GM23338 (cell line): ENCODE measurements around the gene RNF167. TPM values are rescaled to one million over a fixed set of nuclear protein-coding genes. Genes with fewer than 3 reads are reported as not detected.

Experiments
- ATAC-seq: fragments of 200-7000 bp; cut with Tn5 transposase; 3 replicates; pipeline ENCODE4 v1.9.1; 2020
- DNase-seq: peaks from one replicate; pipeline ENCODE4 v3.0.0-alpha.2; 2015; ENCODE audit warnings: low spot score
- H2AFZ ChIP-seq: fragments of 200-600 bp; sonication (generic); 2 replicates; pipeline ENCODE4 v1.8.0; 2016; ENCODE audit warnings: antibody characterized with exemption, mild to moderate bottlenecking, moderate library complexity
- H3F3A ChIP-seq: fragments of 200-600 bp; sonication (generic); replicated peaks from 2 replicates; pipeline ENCODE4 v1.8.0; 2017; ENCODE audit warnings: antibody characterized with exemption, mixed run types, low read depth
- H3K27ac ChIP-seq: fragments of 200-600 bp; sonication (generic); 2 replicates; pipeline ENCODE4 v1.6.1; 2016; ENCODE audit warnings: low read depth
- H3K27me3 ChIP-seq: fragments of 200-600 bp; sonication (generic); 2 replicates; pipeline ENCODE4 v1.8.0; 2016; ENCODE audit warnings: mild to moderate bottlenecking, mixed run types, moderate library complexity; ENCODE audit not compliant: insufficient read depth
- H3K36me3 ChIP-seq: fragments of 200-600 bp; sonication (generic); 2 replicates; pipeline ENCODE4 v1.8.0; 2016; ENCODE audit warnings: mild to moderate bottlenecking; ENCODE audit not compliant: insufficient read depth
- H3K4me1 ChIP-seq: fragments of 200-600 bp; sonication (generic); 2 replicates; pipeline ENCODE4 v1.8.0; 2016; ENCODE audit warnings: mild to moderate bottlenecking, moderate library complexity; ENCODE audit not compliant: insufficient read depth
- H3K4me2 ChIP-seq: fragments of 200-600 bp; sonication (generic); 2 replicates; pipeline ENCODE4 v1.7.1; 2017; ENCODE audit warnings: mixed run types
- H3K4me3 ChIP-seq: fragments of 200-600 bp; sonication (generic); 2 replicates; pipeline ENCODE4 v1.6.1; 2016; ENCODE audit warnings: mixed run types
- H3K79me2 ChIP-seq: fragments of 200-600 bp; sonication (generic); replicated peaks from 2 replicates; pipeline ENCODE4 v1.8.0; 2017; ENCODE audit warnings: mild to moderate bottlenecking; ENCODE audit not compliant: insufficient read depth
- H3K9me2 ChIP-seq: fragments of 200-600 bp; sonication (generic); 2 replicates; pipeline ENCODE4 v1.8.0; 2017; ENCODE audit not compliant: insufficient read depth
- H4K20me1 ChIP-seq: fragments of 200-600 bp; sonication (generic); replicated peaks from 2 replicates; pipeline ENCODE4 v1.8.0; 2017; ENCODE audit warnings: mild to moderate bottlenecking; ENCODE audit not compliant: insufficient read depth
- H3K27ac Mint-ChIP-seq: 2 replicates; pipeline ENCODE4 v1.8.0; 2020; ENCODE audit warnings: inconsistent platforms, mild to moderate bottlenecking, moderate library complexity, mixed read lengths
- H3K27me3 Mint-ChIP-seq: 3 replicates; pipeline ENCODE4 v1.8.0; 2022; ENCODE audit warnings: low read depth, mild to moderate bottlenecking, moderate library complexity, mixed read lengths, inconsistent platforms; ENCODE audit not compliant: insufficient read depth, poor library complexity
- H3K36me3 Mint-ChIP-seq: 3 replicates; pipeline ENCODE4 v1.8.0; 2021; ENCODE audit warnings: low read depth, mild to moderate bottlenecking, inconsistent platforms, moderate library complexity, mixed read lengths
- H3K4me1 Mint-ChIP-seq: 3 replicates; pipeline ENCODE4 v1.8.0; 2020; ENCODE audit warnings: mild to moderate bottlenecking, inconsistent platforms, mixed read lengths
- H3K4me3 Mint-ChIP-seq: 3 replicates; pipeline ENCODE4 v1.8.0; 2021; ENCODE audit warnings: moderate library complexity, mild to moderate bottlenecking, inconsistent platforms, mixed read lengths
- H3K9me3 Mint-ChIP-seq: 3 replicates; pipeline ENCODE4 v1.8.0; 2020; ENCODE audit warnings: moderate library complexity, mild to moderate bottlenecking, inconsistent platforms, mixed read lengths
- CREB1 ChIP-seq: fragments of 250-450 bp; sonication (Bioruptor Pico); IDR thresholded peaks from 2 replicates; pipeline ENCODE4 v1.5.0; 2020; ENCODE audit warnings: low read depth, mild to moderate bottlenecking, moderate library complexity
- EZH2phosphoT487 ChIP-seq: fragments of 200-600 bp; sonication (generic); IDR thresholded peaks from one replicate; pipeline ENCODE4 v1.8.1; 2018; ENCODE audit warnings: antibody characterized with exemption; ENCODE audit not compliant: unreplicated experiment
- NANOG ChIP-seq: IDR thresholded peaks from 2 replicates; pipeline ENCODE4 v1.6.1; 2016; ENCODE audit warnings: antibody characterized with exemption, borderline replicate concordance
- POLR2AphosphoS5 ChIP-seq: IDR thresholded peaks from 2 replicates; pipeline ENCODE4 v1.6.1; 2016; ENCODE audit warnings: antibody characterized with exemption, low read depth
- STAT1 ChIP-seq: IDR thresholded peaks from one replicate; pipeline ENCODE4 v1.6.1; 2016; ENCODE audit warnings: antibody characterized with exemption; ENCODE audit not compliant: unreplicated experiment
- ZNF114 ChIP-seq: fragments of 250-450 bp; sonication (Bioruptor Pico); IDR thresholded peaks from 2 replicates; pipeline ENCODE4 v1.5.0; 2020; ENCODE audit warnings: mild to moderate bottlenecking, moderate library complexity
- polyA plus RNA-seq: library from polyadenylated mRNA; unstranded; fragments of >200 nt; fragmentation: Nextera tagmentation; extraction: Ambion mirVana; gene quantifications from 2 replicates; pipeline ENCODE4 v1.2.1, GENCODE V29; 2016
- total RNA-seq: library from RNA; depleted of rRNA; stranded (reverse); fragments of >200 nt; shearing (Covaris generic); gene quantifications from 2 replicates; pipeline ENCODE4 v1.2.3, GENCODE V29; 2014
- TF ChIP-seq, protein P1 (sequence below), 2 experiments: fragments of 200-600 bp in 1 of 2; sonication (generic) in 1 of 2; conservative IDR thresholded peaks; 2 replicates each; pipeline versions ENCODE4 v1.5.1 to v1.6.1; 2016 to 2017; ENCODE audit warnings: antibody characterized with exemption in 2 of 2, low read depth in 2 of 2, mild to moderate bottlenecking in 2 of 2, moderate library complexity in 1 of 2
- TF ChIP-seq, protein P2 (sequence below): fragments of 250-450 bp; sonication (Bioruptor Pico); IDR thresholded peaks from 2 replicates; pipeline ENCODE4 v1.5.0; 2020; ENCODE audit warnings: mild to moderate bottlenecking, moderate library complexity
- TF ChIP-seq, protein P3 (sequence below): IDR thresholded peaks from 2 replicates; pipeline ENCODE4 v1.6.1; 2016; ENCODE audit warnings: antibody characterized with exemption

Gene RNF167
- total and polyA plus RNA-seq, 2 experiments from 2014 or later = 61.2 to 84.4 TPM

DNA sequence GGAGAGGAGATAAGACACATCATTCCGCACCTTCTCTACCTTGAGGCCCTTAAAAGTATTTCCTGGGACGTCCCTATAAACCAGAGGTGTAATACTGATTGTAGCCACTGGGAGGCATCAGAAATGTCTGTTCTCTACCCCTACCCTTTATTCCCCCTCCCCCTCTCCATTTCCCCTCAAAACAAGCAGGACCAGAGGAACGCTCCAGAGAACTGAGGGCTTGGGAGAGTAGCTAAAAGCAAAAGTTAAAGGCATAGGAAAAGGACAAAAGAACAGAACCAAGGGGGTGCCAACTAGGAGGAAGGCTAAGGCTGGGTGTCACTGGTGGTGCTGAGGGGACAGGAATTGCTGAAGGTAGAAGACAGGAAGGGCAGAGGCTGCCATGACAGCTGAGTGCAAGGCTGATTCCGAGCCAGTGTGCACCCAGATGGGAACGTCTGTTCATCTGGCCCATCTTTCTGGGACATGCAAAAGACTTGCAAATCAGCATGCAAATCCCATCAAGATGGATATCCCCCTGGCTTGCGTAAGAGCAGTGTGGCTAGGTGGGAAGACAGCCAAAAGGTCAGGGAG lies 40.7 kb downstream of the RNF167 start:
- no peaks in the 10 kb centered on the region for H3K79me2 ChIP-seq
- H3K27ac ChIP-seq = no peak overlapping the region
- H3K27me3 ChIP-seq = peaks cover 34% of the 10 kb centered on the region
- H3K4me1 ChIP-seq = peaks cover 4% of the 10 kb centered on the region
- Mint-ChIP-seq H3K9me3 (no peaks in the 10 kb centered on the region), H3K4me3 (no peak overlapping the region; the same call in 2 of the 3 replicates), H3K4me1 (peaks cover 11% of the 10 kb centered on the region), H3K36me3 (peaks cover 7% of the 10 kb centered on the region), H3K27me3 (peaks cover 24% of the 10 kb centered on the region), H3K27ac (no peak overlapping the region)
- H3K36me3 ChIP-seq = no peaks in the 10 kb centered on the region
- H4K20me1 ChIP-seq = no peaks in the 10 kb centered on the region
- DNase-seq (peak; percentile 95), ATAC-seq (peak; percentile 90)
- no peak overlapping the region for H3K4me3 ChIP-seq
- peaks cover 1% of the 10 kb centered on the region; the same call in 1 of the 2 replicates for H3F3A ChIP-seq
- TF ChIP-seq NANOG = no peak
- TF ChIP-seq, protein P1, sequence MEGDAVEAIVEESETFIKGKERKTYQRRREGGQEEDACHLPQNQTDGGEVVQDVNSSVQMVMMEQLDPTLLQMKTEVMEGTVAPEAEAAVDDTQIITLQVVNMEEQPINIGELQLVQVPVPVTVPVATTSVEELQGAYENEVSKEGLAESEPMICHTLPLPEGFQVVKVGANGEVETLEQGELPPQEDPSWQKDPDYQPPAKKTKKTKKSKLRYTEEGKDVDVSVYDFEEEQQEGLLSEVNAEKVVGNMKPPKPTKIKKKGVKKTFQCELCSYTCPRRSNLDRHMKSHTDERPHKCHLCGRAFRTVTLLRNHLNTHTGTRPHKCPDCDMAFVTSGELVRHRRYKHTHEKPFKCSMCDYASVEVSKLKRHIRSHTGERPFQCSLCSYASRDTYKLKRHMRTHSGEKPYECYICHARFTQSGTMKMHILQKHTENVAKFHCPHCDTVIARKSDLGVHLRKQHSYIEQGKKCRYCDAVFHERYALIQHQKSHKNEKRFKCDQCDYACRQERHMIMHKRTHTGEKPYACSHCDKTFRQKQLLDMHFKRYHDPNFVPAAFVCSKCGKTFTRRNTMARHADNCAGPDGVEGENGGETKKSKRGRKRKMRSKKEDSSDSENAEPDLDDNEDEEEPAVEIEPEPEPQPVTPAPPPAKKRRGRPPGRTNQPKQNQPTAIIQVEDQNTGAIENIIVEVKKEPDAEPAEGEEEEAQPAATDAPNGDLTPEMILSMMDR (conservative IDR thresholded peaks at IDR 0.05; ENCODE audit: low read depth in 2 of 2) = peak; percentile 74 to 78
- H2AFZ ChIP-seq = no peak overlapping the region
- 0 out of 2 replicates have a peak overlapping the region, but pooled peaks have one; percentile 30 for H3K4me2 ChIP-seq
- H3K9me2 ChIP-seq = no peaks in the 10 kb centered on the region

DNA sequence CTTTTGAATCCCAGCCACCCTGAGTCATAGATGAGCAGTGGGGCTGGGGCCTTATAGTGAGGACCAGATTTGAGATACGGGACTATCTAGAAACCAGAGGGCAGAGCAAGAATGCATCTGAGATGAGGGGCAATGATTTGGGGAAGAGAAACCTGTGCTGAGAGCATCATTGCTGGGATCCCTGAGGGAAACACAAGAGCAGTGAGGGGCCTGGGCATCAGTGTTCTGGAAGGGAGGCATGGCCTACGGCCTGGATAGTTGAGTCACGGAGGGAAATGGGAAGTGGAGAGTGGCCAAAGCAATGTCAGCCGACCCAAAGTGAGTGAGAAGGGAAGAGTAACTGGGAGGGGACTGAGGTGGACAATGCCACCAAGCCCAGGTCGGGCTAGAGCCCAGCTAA lies 42.2 kb downstream of the RNF167 start:
- Histone ChIP-seq H3K27ac (no peak overlapping the region), H3F3A (peaks cover 11% of the 10 kb centered on the region; the same call in 1 of the 2 replicates), H3K4me1 (peaks cover 9% of the 10 kb centered on the region), H3K4me3 (no peak overlapping the region), H3K27me3 (peaks cover 18% of the 10 kb centered on the region), H3K9me2 (no peaks in the 10 kb centered on the region), H2AFZ (no peak overlapping the region), H3K79me2 (no peaks in the 10 kb centered on the region), H3K4me2 (no peak overlapping the region), H3K36me3 (no peaks in the 10 kb centered on the region), H4K20me1 (no peaks in the 10 kb centered on the region)
- ATAC-seq = no peak
- H3K27ac Mint-ChIP-seq = no peak overlapping the region
- TF ChIP-seq CREB1 (no peak), NANOG (no peak), ZNF114 (CRISPR knock-in tag) (no peak), STAT1 (no peak), EZH2phosphoT487 (no peak), POLR2AphosphoS5 (no peak)
- TF ChIP-seq, protein P2, sequence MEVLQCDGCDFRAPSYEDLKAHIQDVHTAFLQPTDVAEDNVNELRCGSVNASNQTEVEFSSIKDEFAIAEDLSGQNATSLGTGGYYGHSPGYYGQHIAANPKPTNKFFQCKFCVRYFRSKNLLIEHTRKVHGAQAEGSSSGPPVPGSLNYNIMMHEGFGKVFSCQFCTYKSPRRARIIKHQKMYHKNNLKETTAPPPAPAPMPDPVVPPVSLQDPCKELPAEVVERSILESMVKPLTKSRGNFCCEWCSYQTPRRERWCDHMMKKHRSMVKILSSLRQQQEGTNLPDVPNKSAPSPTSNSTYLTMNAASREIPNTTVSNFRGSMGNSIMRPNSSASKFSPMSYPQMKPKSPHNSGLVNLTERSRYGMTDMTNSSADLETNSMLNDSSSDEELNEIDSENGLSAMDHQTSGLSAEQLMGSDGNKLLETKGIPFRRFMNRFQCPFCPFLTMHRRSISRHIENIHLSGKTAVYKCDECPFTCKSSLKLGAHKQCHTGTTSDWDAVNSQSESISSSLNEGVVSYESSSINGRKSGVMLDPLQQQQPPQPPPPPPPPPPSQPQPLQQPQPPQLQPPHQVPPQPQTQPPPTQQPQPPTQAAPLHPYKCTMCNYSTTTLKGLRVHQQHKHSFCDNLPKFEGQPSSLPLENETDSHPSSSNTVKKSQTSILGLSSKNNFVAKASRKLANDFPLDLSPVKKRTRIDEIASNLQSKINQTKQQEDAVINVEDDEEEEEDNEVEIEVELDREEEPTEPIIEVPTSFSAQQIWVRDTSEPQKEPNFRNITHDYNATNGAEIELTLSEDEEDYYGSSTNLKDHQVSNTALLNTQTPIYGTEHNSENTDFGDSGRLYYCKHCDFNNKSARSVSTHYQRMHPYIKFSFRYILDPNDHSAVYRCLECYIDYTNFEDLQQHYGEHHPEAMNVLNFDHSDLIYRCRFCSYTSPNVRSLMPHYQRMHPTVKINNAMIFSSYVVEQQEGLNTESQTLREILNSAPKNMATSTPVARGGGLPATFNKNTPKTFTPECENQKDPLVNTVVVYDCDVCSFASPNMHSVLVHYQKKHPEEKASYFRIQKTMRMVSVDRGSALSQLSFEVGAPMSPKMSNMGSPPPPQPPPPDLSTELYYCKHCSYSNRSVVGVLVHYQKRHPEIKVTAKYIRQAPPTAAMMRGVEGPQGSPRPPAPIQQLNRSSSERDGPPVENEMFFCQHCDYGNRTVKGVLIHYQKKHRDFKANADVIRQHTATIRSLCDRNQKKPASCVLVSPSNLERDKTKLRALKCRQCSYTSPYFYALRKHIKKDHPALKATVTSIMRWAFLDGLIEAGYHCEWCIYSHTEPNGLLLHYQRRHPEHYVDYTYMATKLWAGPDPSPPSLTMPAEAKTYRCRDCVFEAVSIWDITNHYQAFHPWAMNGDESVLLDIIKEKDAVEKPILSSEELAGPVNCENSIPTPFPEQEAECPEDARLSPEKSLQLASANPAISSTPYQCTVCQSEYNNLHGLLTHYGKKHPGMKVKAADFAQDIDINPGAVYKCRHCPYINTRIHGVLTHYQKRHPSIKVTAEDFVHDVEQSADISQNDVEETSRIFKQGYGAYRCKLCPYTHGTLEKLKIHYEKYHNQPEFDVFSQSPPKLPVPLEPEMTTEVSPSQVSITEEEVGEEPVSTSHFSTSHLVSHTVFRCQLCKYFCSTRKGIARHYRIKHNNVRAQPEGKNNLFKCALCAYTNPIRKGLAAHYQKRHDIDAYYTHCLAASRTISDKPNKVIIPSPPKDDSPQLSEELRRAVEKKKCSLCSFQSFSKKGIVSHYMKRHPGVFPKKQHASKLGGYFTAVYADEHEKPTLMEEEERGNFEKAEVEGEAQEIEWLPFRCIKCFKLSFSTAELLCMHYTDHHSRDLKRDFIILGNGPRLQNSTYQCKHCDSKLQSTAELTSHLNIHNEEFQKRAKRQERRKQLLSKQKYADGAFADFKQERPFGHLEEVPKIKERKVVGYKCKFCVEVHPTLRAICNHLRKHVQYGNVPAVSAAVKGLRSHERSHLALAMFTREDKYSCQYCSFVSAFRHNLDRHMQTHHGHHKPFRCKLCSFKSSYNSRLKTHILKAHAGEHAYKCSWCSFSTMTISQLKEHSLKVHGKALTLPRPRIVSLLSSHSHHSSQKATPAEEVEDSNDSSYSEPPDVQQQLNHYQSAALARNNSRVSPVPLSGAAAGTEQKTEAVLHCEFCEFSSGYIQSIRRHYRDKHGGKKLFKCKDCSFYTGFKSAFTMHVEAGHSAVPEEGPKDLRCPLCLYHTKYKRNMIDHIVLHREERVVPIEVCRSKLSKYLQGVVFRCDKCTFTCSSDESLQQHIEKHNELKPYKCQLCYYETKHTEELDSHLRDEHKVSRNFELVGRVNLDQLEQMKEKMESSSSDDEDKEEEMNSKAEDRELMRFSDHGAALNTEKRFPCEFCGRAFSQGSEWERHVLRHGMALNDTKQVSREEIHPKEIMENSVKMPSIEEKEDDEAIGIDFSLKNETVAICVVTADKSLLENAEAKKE (CRISPR knock-in tag) = no peak
- TF ChIP-seq, protein P3, sequence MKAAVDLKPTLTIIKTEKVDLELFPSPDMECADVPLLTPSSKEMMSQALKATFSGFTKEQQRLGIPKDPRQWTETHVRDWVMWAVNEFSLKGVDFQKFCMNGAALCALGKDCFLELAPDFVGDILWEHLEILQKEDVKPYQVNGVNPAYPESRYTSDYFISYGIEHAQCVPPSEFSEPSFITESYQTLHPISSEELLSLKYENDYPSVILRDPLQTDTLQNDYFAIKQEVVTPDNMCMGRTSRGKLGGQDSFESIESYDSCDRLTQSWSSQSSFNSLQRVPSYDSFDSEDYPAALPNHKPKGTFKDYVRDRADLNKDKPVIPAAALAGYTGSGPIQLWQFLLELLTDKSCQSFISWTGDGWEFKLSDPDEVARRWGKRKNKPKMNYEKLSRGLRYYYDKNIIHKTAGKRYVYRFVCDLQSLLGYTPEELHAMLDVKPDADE = no peak
- H3K9me3 Mint-ChIP-seq = no peaks in the 10 kb centered on the region; the same call in 2 of the 3 replicates
- peaks cover 7% of the 10 kb centered on the region for H3K36me3 Mint-ChIP-seq
- peaks cover 19% of the 10 kb centered on the region for H3K27me3 Mint-ChIP-seq
- H3K4me3 Mint-ChIP-seq = no peak overlapping the region; the same call in 2 of the 3 replicates
- H3K4me1 Mint-ChIP-seq = peaks cover 20% of the 10 kb centered on the region
- no peak for DNase-seq
